ENCODE measurements around the gene PPP2R3C. TPM values are rescaled to one million over a fixed set of nuclear protein-coding genes. Genes with fewer than 3 reads are reported as not detected.

The PPP2R3C gene
- total and polyA plus RNA-seq, 2 of the 13 experiments (the other 11 are each of a cell fraction or from before 2014, with no cell fraction given) = 63.4 to 102 TPM

GRCh38 chr14:35122696-35123387 is 1.1 kb upstream of the PPP2R3C start (continued):
- 0 out of 2 replicates have a peak, but pooled peaks have one; percentile 87 for TF ChIP-seq MTA3 (CRISPR knock-in tag; IDR thresholded peaks at IDR 0.05)
- no peak for TF ChIP-seq ZBTB7A (CRISPR knock-in tag; IDR thresholded peaks at IDR 0.05)
- no peak for TF ChIP-seq ZFP36L1 (CRISPR knock-in tag; IDR thresholded peaks at IDR 0.05)
- peak; percentile 69; the same call in 1 of the 2 replicates for TF ChIP-seq HHEX (CRISPR knock-in tag; IDR thresholded peaks at IDR 0.05)
- TF ChIP-seq ZNF609 (CRISPR knock-in tag; IDR thresholded peaks at IDR 0.05; ENCODE audit: borderline replicate concordance) = peak; percentile 46; the same call in 1 of the 2 replicates
- peak; percentile 88 for TF ChIP-seq ZNF317 (CRISPR knock-in tag; IDR thresholded peaks at IDR 0.05)
- 0 out of 2 replicates have a peak, but pooled peaks have one; percentile 18 for TF ChIP-seq REL (CRISPR knock-in tag; conservative IDR thresholded peaks at IDR 0.05)
- TF ChIP-seq GLI4 (CRISPR knock-in tag; IDR thresholded peaks at IDR 0.05; ENCODE audit: borderline replicate concordance) = peak; percentile 23; the same call in 1 of the 2 replicates
- TF ChIP-seq ZNF567 (CRISPR knock-in tag; IDR thresholded peaks at IDR 0.05; ENCODE audit: borderline replicate concordance) = 0 out of 2 replicates have a peak, but pooled peaks have one; percentile 75
- TF ChIP-seq ZFP41 (CRISPR knock-in tag; IDR thresholded peaks at IDR 0.05; ENCODE audit: borderline replicate concordance) = no peak
- peak; percentile 38; the same call in 1 of the 2 replicates for TF ChIP-seq ZNF816 (CRISPR knock-in tag; IDR thresholded peaks at IDR 0.05; ENCODE audit: borderline replicate concordance)
- 0 out of 2 replicates have a peak, but pooled peaks have one; percentile 70 for TF ChIP-seq DMTF1 (CRISPR knock-in tag; IDR thresholded peaks at IDR 0.05)
- no peak for TF ChIP-seq SALL1 (CRISPR knock-in tag; IDR thresholded peaks at IDR 0.05)
- TF ChIP-seq AKNA (CRISPR knock-in tag; IDR thresholded peaks at IDR 0.05; ENCODE audit: borderline replicate concordance) = no peak
- no peak for TF ChIP-seq SUZ12 (IDR thresholded peaks at IDR 0.05; ENCODE audit: low read depth, low read length)
- peak; percentile 32 for TF ChIP-seq ZSCAN29 (CRISPR knock-in tag; conservative IDR thresholded peaks at IDR 0.05)
- TF ChIP-seq SP2 (CRISPR knock-in tag; IDR thresholded peaks at IDR 0.05) = no peak
